NOMO-1 treated with dmso at 0.1 percent for 144 hours (cell line): ENCODE data around the gene MINDY4B.
A peak's percentile ranks its signal among the peaks of the same experiment; 100 is the strongest.
"Not testable (repeated sequence)": the region's sequence is repeated elsewhere in the genome, so short reads cannot be mapped to it uniquely, and the experiment has no call there.

Experiments
- DNase-seq: peaks from one replicate; lab custom pipeline; 2025; ENCODE audit not compliant: unreplicated experiment; lab: John Stamatoyannopoulos, UW

MINDY4B gene

GRCh38 chr3:150899141-150899540 is 6.1 kb downstream of the MINDY4B start:
- DNase-seq = no peak

- DNase-seq = no peak
These were observed 7.0 kb downstream of the MINDY4B start for GRCh38 chr3:150898046-150898754.

- no peak for DNase-seq
These were observed 7.6 kb downstream of the MINDY4B start for GRCh38 chr3:150897592-150897991.

GRCh38 chr3:150890831-150891230 is 14.4 kb downstream of the MINDY4B start:
- no peak for DNase-seq

GRCh38 chr3:150890295-150890694 is 14.9 kb downstream of the MINDY4B start:
- peak; percentile 26 for DNase-seq

GRCh38 chr3:150889106-150889505 is 16.1 kb downstream of the MINDY4B start:
- no peak for DNase-seq

- DNase-seq = no peak
These were observed 18.2 kb downstream of the MINDY4B start for GRCh38 chr3:150887031-150887430.

GRCh38 chr3:150885535-150885934 is 19.7 kb downstream of the MINDY4B start:
- DNase-seq = no peak

GRCh38 chr3:150878996-150879575 is 26.2 kb downstream of the MINDY4B start:
- DNase-seq = no peak

- no peak for DNase-seq
These were observed 26.9 kb downstream of the MINDY4B start for GRCh38 chr3:150878290-150878689.

- no peak for DNase-seq
These were observed 27.9 kb downstream of the MINDY4B start for GRCh38 chr3:150877303-150877702.

GRCh38 chr3:150876611-150877265 is 28.5 kb downstream of the MINDY4B start:
- no peak for DNase-seq

GRCh38 chr3:150875548-150875947 is 29.7 kb downstream of the MINDY4B start:
- no peak for DNase-seq

- DNase-seq = no peak
These were observed 30.5 kb downstream of the MINDY4B start for GRCh38 chr3:150874666-150875219.

- no peak for DNase-seq
These were observed 34.0 kb downstream of the MINDY4B start for GRCh38 chr3:150871192-150871591.

- DNase-seq = no peak
These were observed 34.8 kb downstream of the MINDY4B start for GRCh38 chr3:150870406-150870805.

- DNase-seq = no peak
These were observed 37.0 kb downstream of the MINDY4B start for GRCh38 chr3:150868282-150868681.

GRCh38 chr3:150867434-150867833 is 37.8 kb downstream of the MINDY4B start:
- DNase-seq = no peak

- not testable (repeated sequence) for DNase-seq
These were observed 41.3 kb downstream of the MINDY4B start for GRCh38 chr3:150863921-150864320.

- no peak for DNase-seq
These were observed 43.4 kb downstream of the MINDY4B start for GRCh38 chr3:150861851-150862250.

GRCh38 chr3:150857936-150858335 is 47.3 kb downstream of the MINDY4B start:
- DNase-seq = not testable (repeated sequence)

- DNase-seq = no peak
These were observed 55.0 kb downstream of the MINDY4B start for GRCh38 chr3:150850191-150850590.
